ENCODE results near the gene FAM98B. TPM values are rescaled to one million over a fixed set of nuclear protein-coding genes. Genes with fewer than 3 reads are reported as not detected.

FAM98B gene
- polyA plus RNA-seq, 1 of the 3 experiments (the other 2 are of a cell fraction): 5.7 TPM

GRCh38 chr15:38470816-38471215, 16.9 kb downstream of the FAM98B start:
- 93% methylated on average over 1 of the region's 1 CpG for WGBS (ENCODE audit: low lambda C conversion rate)
- CTCF ChIA-PET: interaction anchor here (1.7 to 2.6 kb wide), 3 partner anchors 16 to 220 kb away, joined by 7 to 14 read pairs (median 14); partner anchors contain the start of gene FAM98B
- no peaks in the 10 kb centered on the region for H3K9me2 ChIP-seq

More at GRCh38 chr15:38470816-38471215, 16.9 kb downstream of the FAM98B start:
- TF ChIP-seq NRF1 (IDR thresholded peaks at IDR 0.05; ENCODE audit: low read depth, low read length) (no peak), RCOR1 (IDR thresholded peaks at IDR 0.05; ENCODE audit: low read length) (no peak), CTCF (IDR thresholded peaks at IDR 0.05) (no peak), FOXM1 (IDR thresholded peaks at IDR 0.05; ENCODE audit: low read depth) (no peak), GATA2 (CRISPR knock-in tag; IDR thresholded peaks at IDR 0.05) (no peak), FOXJ3 (CRISPR knock-in tag; IDR thresholded peaks at IDR 0.05) (no peak), TEAD4 (IDR thresholded peaks at IDR 0.05; ENCODE audit: borderline replicate concordance, insufficient read depth) (no peak), RXRA (IDR thresholded peaks at IDR 0.05; ENCODE audit: borderline replicate concordance, low read depth) (no peak), EZH2phosphoT487 (IDR thresholded peaks at IDR 0.05; ENCODE audit: borderline replicate concordance, low read depth) (no peak), REST (IDR thresholded peaks at IDR 0.05; ENCODE audit: low read depth, low read length) (no peak), EP300 (IDR thresholded peaks at IDR 0.05; ENCODE audit: borderline replicate concordance in 1 of 2, low read depth in 1 of 2, low read length in 1 of 2) (no peak), YY1 (IDR thresholded peaks at IDR 0.05; ENCODE audit: low read depth) (no peak), SMC3 (IDR thresholded peaks at IDR 0.05; ENCODE audit: low read depth, low read length) (no peak), GABPA (IDR thresholded peaks at IDR 0.05; ENCODE audit: low read depth) (no peak), ELF1 (IDR thresholded peaks at IDR 0.05) (no peak), MEF2A (IDR thresholded peaks at IDR 0.05; ENCODE audit: borderline replicate concordance, low read depth) (no peak)
- TF ChIP-seq, protein P1, sequence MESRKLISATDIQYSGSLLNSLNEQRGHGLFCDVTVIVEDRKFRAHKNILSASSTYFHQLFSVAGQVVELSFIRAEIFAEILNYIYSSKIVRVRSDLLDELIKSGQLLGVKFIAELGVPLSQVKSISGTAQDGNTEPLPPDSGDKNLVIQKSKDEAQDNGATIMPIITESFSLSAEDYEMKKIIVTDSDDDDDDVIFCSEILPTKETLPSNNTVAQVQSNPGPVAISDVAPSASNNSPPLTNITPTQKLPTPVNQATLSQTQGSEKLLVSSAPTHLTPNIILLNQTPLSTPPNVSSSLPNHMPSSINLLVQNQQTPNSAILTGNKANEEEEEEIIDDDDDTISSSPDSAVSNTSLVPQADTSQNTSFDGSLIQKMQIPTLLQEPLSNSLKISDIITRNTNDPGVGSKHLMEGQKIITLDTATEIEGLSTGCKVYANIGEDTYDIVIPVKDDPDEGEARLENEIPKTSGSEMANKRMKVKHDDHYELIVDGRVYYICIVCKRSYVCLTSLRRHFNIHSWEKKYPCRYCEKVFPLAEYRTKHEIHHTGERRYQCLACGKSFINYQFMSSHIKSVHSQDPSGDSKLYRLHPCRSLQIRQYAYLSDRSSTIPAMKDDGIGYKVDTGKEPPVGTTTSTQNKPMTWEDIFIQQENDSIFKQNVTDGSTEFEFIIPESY (IDR thresholded peaks at IDR 0.05; ENCODE audit: borderline replicate concordance, low read depth): no peak
- TF ChIP-seq, protein P2, sequence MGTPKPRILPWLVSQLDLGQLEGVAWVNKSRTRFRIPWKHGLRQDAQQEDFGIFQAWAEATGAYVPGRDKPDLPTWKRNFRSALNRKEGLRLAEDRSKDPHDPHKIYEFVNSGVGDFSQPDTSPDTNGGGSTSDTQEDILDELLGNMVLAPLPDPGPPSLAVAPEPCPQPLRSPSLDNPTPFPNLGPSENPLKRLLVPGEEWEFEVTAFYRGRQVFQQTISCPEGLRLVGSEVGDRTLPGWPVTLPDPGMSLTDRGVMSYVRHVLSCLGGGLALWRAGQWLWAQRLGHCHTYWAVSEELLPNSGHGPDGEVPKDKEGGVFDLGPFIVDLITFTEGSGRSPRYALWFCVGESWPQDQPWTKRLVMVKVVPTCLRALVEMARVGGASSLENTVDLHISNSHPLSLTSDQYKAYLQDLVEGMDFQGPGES (IDR thresholded peaks at IDR 0.05; ENCODE audit: low read depth, low read length): no peak
- TF ChIP-seq, protein P3, sequence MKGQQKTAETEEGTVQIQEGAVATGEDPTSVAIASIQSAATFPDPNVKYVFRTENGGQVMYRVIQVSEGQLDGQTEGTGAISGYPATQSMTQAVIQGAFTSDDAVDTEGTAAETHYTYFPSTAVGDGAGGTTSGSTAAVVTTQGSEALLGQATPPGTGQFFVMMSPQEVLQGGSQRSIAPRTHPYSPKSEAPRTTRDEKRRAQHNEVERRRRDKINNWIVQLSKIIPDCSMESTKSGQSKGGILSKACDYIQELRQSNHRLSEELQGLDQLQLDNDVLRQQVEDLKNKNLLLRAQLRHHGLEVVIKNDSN (IDR thresholded peaks at IDR 0.05; ENCODE audit: borderline replicate concordance, low read depth): no peak
- TF ChIP-seq, protein P4, sequence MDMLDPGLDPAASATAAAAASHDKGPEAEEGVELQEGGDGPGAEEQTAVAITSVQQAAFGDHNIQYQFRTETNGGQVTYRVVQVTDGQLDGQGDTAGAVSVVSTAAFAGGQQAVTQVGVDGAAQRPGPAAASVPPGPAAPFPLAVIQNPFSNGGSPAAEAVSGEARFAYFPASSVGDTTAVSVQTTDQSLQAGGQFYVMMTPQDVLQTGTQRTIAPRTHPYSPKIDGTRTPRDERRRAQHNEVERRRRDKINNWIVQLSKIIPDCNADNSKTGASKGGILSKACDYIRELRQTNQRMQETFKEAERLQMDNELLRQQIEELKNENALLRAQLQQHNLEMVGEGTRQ (IDR thresholded peaks at IDR 0.05; ENCODE audit: borderline replicate concordance, low read depth, low read length): no peak
- H3F3A ChIP-seq (replicated peaks; ENCODE audit: insufficient read depth): no peaks in the 10 kb centered on the region
- no peak overlapping the region for H3K9ac ChIP-seq
- no peaks in the 10 kb centered on the region for H3K9me3 ChIP-seq
- H3K79me2 ChIP-seq (ENCODE audit: insufficient read depth): peaks cover 25% of the 10 kb centered on the region
- no peak overlapping the region for H2AFZ ChIP-seq (ENCODE audit: low read depth)
- H3K4me1 ChIP-seq (ENCODE audit: control insufficient read depth in 1 of 2, insufficient read depth in 2 of 2, low read depth in 1 of 2, low read length in 1 of 2): no peaks in the 10 kb centered on the region; a peak in 1 of 4 replicates
- POLR2A ChIA-PET: no interaction called here
- no peaks in the 10 kb centered on the region for H4K20me1 ChIP-seq (ENCODE audit: insufficient read depth)
- no peak for DNase-seq
- H3K4me3 ChIP-seq (ENCODE audit: low read depth in 2 of 2, low read length in 1 of 2): no peak overlapping the region
- no peaks in the 10 kb centered on the region for H3K27me3 ChIP-seq (ENCODE audit: insufficient read depth)
- H3K4me2 ChIP-seq: no peak overlapping the region
- no peak overlapping the region for H3K27ac ChIP-seq (ENCODE audit: low read depth in 2 of 2, low read length in 1 of 2)
- peaks cover 27 to 56% of the 10 kb centered on the region in 2 experiments for H3K36me3 ChIP-seq (replicated peaks in 1 of 2; ENCODE audit: control insufficient read depth in 1 of 2, insufficient read depth in 2 of 2, low read length in 1 of 2)

Measured in SK-N-SH (cell line).